Mesendoderm (in vitro differentiated cells): ENCODE data around the gene MROH7.

Experiments used
- DNase-seq: peaks from one replicate; pipeline ENCODE4 v3.0.0; 2013
- H2AK5ac ChIP-seq: 2 replicates; pipeline ENCODE4 v1.6.1; 2013; ENCODE audit warnings: low read length, inconsistent platforms
- H2BK120ac ChIP-seq: 2 replicates; pipeline ENCODE4 v1.6.1; 2013; ENCODE audit warnings: low read depth, mild to moderate bottlenecking, low read length, moderate library complexity, mixed read lengths
- H2BK15ac ChIP-seq: replicated peaks from 2 replicates; pipeline ENCODE4 v1.6.1; 2013; ENCODE audit warnings: low read depth, mild to moderate bottlenecking, moderate library complexity
- H2BK5ac ChIP-seq: 2 replicates; pipeline ENCODE4 v1.6.1; 2013; ENCODE audit warnings: low read length, inconsistent platforms
- H3K18ac ChIP-seq: 2 replicates; pipeline ENCODE4 v1.6.1; 2013; ENCODE audit warnings: mild to moderate bottlenecking, low read length, mixed read lengths
- H3K23ac ChIP-seq: one replicate; pipeline ENCODE4 v1.6.1; 2013; ENCODE audit warnings: low read length
- H3K27ac ChIP-seq: 2 replicates; pipeline ENCODE4 v1.5.1; 2013; ENCODE audit warnings: low read depth, mild to moderate bottlenecking, inconsistent platforms, low read length, moderate library complexity
- H3K27me3 ChIP-seq: 2 replicates; pipeline ENCODE4 v1.6.1; 2013; ENCODE audit warnings: low read length, control low read depth, mild to moderate bottlenecking, inconsistent platforms; ENCODE audit not compliant: insufficient read depth, poor library complexity
- H3K36me3 ChIP-seq: 2 replicates; pipeline ENCODE4 v1.6.1; 2013; ENCODE audit warnings: low read length, inconsistent platforms; ENCODE audit not compliant: control insufficient read depth, insufficient read depth
- H3K4ac ChIP-seq: one replicate; pipeline ENCODE4 v1.6.1; 2013; ENCODE audit warnings: low read depth, mild to moderate bottlenecking, low read length, moderate library complexity
- H3K4me1 ChIP-seq: 2 replicates; pipeline ENCODE4 v1.6.1; 2013; ENCODE audit warnings: low read depth, low read length, inconsistent platforms; ENCODE audit not compliant: control insufficient read depth
- H3K4me2 ChIP-seq: 2 replicates; pipeline ENCODE4 v1.6.1; 2013; ENCODE audit warnings: low read length
- H3K4me3 ChIP-seq: 2 replicates; pipeline ENCODE4 v1.5.1; 2013; ENCODE audit warnings: mild to moderate bottlenecking, low read length
- H3K56ac ChIP-seq: one replicate; pipeline ENCODE4 v1.6.1; 2013; ENCODE audit warnings: low read length
- H3K79me1 ChIP-seq: 2 replicates; pipeline ENCODE4 v1.6.1; 2013; ENCODE audit warnings: low read length, inconsistent platforms
- H3K79me2 ChIP-seq: 2 replicates; pipeline ENCODE4 v1.6.1; 2013; ENCODE audit warnings: mild to moderate bottlenecking, low read length; ENCODE audit not compliant: control insufficient read depth, insufficient read depth
- H3K9ac ChIP-seq: 2 replicates; pipeline ENCODE4 v1.6.1; 2013; ENCODE audit warnings: low read length, inconsistent platforms
- H4K5ac ChIP-seq: one replicate; pipeline ENCODE4 v1.6.1; 2013; ENCODE audit warnings: low read length
- H4K8ac ChIP-seq: one replicate; pipeline ENCODE4 v1.6.1; 2013; ENCODE audit warnings: low read depth, mild to moderate bottlenecking, control low read depth, low read length, moderate library complexity
- WGBS: extraction: QIAGEN DNeasy Blood & Tissue Kit; methylation state at CpG from one replicate; pipeline ENCODE4 v1.1.7; 2013; ENCODE audit warnings: low lambda C conversion rate, missing lambda C conversion rate; ENCODE audit not compliant: insufficient coverage; ENCODE audit errors: extremely low coverage; 5-methylcytosine and 5-hydroxymethylcytosine counted together

The MROH7 gene

DNA sequence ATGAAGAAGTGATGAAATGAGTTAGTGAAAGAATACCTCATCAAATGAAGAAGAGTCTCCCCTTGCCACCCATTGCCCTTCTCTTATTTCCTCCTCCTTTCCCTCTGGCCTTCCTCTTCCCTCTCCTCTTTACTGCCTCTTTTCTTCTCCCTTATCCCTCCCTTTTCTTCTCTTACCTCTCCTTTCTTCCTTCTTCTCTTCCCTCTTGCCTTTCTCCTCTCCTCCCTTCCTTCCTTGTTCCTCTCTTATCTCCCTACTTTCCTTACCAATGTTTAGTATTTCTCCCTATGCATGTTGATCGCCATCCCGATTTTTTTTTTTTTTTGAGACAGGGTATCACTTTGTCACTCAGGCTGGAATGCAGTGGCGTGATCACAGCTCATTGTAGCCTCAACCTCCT lies 8.8 kb downstream of the MROH7 start:
- no peak overlapping the region for H3K9ac ChIP-seq
- H3K79me1 ChIP-seq, result no peaks in the 10 kb centered on the region
- no peak overlapping the region for H3K27ac ChIP-seq
- no peaks in the 10 kb centered on the region for H3K27me3 ChIP-seq
- H2BK15ac ChIP-seq, result no peak overlapping the region
- no peak overlapping the region for H4K5ac ChIP-seq
- H3K79me2 ChIP-seq, result no peaks in the 10 kb centered on the region
- H3K56ac ChIP-seq, result no peak overlapping the region
- H2BK120ac ChIP-seq, result no peak overlapping the region
- H2AK5ac ChIP-seq, result no peak overlapping the region
- H3K4me1 ChIP-seq, result no peaks in the 10 kb centered on the region
- no peak overlapping the region for H4K8ac ChIP-seq
- no peak for DNase-seq
- H3K4me3 ChIP-seq, result no peak overlapping the region
- no CpG with 5 or more reads among the region's 3 CpGs for WGBS
- H3K4ac ChIP-seq, result no peak overlapping the region
- H3K23ac ChIP-seq, result no peak overlapping the region
- H2BK5ac ChIP-seq, result no peak overlapping the region
- no peaks in the 10 kb centered on the region for H3K36me3 ChIP-seq
- H3K4me2 ChIP-seq, result no peak overlapping the region
- no peak overlapping the region for H3K18ac ChIP-seq

DNA sequence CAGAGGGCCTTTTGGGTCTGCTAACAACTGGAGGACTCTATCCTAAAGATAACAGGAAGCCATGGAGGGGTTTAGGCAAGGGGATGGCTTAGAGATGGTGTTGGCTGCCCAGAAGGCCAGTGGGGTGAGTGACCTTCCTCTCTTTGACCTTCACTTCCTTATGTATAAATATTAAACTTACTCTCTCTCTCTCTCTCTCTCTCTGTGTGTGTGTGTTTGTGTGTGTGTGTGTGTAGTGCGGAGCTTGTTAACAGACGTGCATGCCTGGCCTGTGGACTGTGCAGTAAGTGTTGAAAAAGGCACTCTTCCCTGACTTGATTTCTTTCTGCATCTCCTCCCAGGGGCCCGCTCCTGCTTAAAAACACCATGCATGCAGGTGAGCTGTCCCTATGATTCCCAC lies 10.0 kb downstream of the MROH7 start:
- Histone ChIP-seq H3K27me3 (no peaks in the 10 kb centered on the region), H4K5ac (no peak overlapping the region), H2BK120ac (no peak overlapping the region), H3K23ac (no peak overlapping the region), H3K27ac (no peak overlapping the region), H3K18ac (no peak overlapping the region), H3K4me2 (no peak overlapping the region), H2AK5ac (no peak overlapping the region), H2BK5ac (no peak overlapping the region), H2BK15ac (no peak overlapping the region), H3K56ac (no peak overlapping the region), H3K4me3 (no peak overlapping the region), H4K8ac (no peak overlapping the region), H3K9ac (no peak overlapping the region), H3K4ac (no peak overlapping the region), H3K79me2 (no peaks in the 10 kb centered on the region), H3K79me1 (no peaks in the 10 kb centered on the region), H3K4me1 (no peaks in the 10 kb centered on the region), H3K36me3 (no peaks in the 10 kb centered on the region)
- DNase-seq, result no peak
- no CpG with 5 or more reads among the region's 3 CpGs for WGBS

DNA sequence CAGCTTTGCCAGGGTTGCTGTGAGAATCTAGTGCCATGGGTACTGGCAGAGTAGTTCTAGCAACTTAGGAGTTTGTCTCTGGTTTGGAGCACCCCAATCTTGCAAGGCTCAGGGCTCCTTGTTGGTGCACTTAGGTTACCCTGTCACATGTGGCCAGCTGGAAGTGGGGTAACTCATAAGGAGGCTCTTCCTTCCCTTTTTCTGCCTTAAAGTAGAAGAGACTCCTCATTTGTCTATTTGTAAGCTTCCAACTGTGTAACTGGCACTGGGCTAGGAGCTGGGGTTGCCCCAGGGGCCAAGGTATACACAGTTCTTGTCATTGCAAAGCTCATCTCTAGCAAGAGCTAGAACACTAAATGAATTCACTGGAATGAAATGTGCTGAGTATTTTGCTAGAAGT lies 10.6 kb downstream of the MROH7 start:
- no peaks in the 10 kb centered on the region for H3K36me3 ChIP-seq
- DNase-seq, result no peak
- no peak overlapping the region for H3K23ac ChIP-seq
- no peak overlapping the region for H3K4ac ChIP-seq
- no peaks in the 10 kb centered on the region for H3K79me2 ChIP-seq
- no peak overlapping the region for H4K5ac ChIP-seq
- H3K4me1 ChIP-seq, result no peaks in the 10 kb centered on the region
- no peak overlapping the region for H2BK120ac ChIP-seq
- H3K4me3 ChIP-seq, result no peak overlapping the region
- no peak overlapping the region for H2AK5ac ChIP-seq
- no peak overlapping the region for H3K4me2 ChIP-seq
- no peak overlapping the region for H3K56ac ChIP-seq
- H3K9ac ChIP-seq, result no peak overlapping the region
- no peak overlapping the region for H2BK5ac ChIP-seq
- H3K27ac ChIP-seq, result no peak overlapping the region
- no peaks in the 10 kb centered on the region for H3K27me3 ChIP-seq
- H4K8ac ChIP-seq, result no peak overlapping the region
- H3K79me1 ChIP-seq, result no peaks in the 10 kb centered on the region
- H3K18ac ChIP-seq, result no peak overlapping the region
- no peak overlapping the region for H2BK15ac ChIP-seq

DNA sequence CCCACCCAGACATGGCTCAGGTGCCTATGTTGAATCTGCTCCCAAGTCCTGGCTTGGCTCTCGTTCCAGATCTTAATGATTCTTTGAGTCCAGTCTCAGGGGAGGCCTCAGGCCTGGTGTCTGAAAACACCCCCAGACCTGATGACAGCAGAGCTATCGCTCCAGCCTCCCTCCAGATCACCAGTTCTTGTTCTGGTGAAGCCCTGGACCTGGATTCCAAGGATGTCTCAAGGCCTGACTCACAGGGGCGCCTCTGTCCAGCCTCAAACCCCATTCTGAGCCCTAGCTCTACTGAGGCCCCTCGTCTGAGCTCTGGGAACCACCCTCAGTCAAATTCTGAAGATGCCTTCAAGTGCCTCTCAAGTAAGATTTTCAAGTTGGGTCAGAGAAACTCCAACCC lies 11.4 kb downstream of the MROH7 start:
- Histone ChIP-seq H3K79me1 (no peaks in the 10 kb centered on the region), H3K4me3 (no peak overlapping the region), H2BK15ac (no peak overlapping the region), H3K9ac (no peak overlapping the region), H3K27me3 (no peaks in the 10 kb centered on the region), H2BK120ac (no peak overlapping the region), H2BK5ac (no peak overlapping the region), H2AK5ac (no peak overlapping the region), H3K23ac (no peak overlapping the region), H3K18ac (no peak overlapping the region), H4K8ac (no peak overlapping the region), H3K79me2 (no peaks in the 10 kb centered on the region), H3K27ac (no peak overlapping the region), H3K4me2 (no peak overlapping the region), H3K56ac (no peak overlapping the region), H3K4me1 (no peaks in the 10 kb centered on the region), H3K4ac (no peak overlapping the region), H3K36me3 (no peaks in the 10 kb centered on the region), H4K5ac (no peak overlapping the region)
- no CpG with 5 or more reads among the region's 4 CpGs for WGBS
- DNase-seq, result no peak

DNA sequence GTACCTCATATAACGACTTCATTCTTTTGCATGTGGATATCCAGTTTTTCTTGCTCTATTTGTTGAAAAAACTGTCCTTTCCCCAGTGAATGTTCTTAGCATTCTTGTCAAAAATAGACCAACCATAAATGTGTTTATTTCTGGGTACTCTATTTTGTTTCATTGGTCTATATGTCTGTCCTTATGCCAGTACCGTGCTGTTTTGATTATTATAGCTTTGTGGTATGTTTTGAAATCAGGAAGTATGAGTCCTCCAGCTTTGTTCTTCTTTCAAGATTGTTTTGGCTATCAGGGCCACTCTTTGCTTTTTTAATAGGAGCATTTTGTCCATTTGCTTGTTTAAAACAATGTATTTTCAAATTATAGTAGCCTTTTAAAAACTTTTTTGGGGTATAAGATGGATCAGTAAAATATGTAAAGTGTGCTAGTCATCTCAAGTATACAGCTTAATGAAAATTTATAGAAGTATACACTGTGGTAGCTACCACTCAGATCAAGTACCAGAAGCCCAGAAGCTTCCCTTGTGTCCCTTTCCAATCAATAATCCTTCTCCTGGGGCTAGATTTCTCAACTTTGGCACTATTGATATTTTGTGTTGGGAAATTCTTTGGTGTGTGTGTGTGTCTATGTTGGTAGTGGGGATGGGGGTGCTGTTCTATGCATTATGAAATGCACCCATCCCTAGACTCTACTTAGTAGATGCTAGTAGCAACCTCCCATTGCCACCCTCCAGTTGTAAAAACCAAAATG lies 16.8 kb downstream of the MROH7 start:
- no peak overlapping the region for H2AK5ac ChIP-seq
- H2BK15ac ChIP-seq, result no peak overlapping the region
- no peak for DNase-seq
- H4K5ac ChIP-seq, result no peak overlapping the region
- no peak overlapping the region for H2BK120ac ChIP-seq
- H4K8ac ChIP-seq, result no peak overlapping the region
- H3K4me3 ChIP-seq, result no peak overlapping the region
- H3K36me3 ChIP-seq, result no peaks in the 10 kb centered on the region
- H3K27me3 ChIP-seq, result no peaks in the 10 kb centered on the region
- no peak overlapping the region for H3K4me2 ChIP-seq
- no peak overlapping the region for H3K27ac ChIP-seq
- no peak overlapping the region for H3K4ac ChIP-seq
- H3K56ac ChIP-seq, result no peak overlapping the region
- no peak overlapping the region for H2BK5ac ChIP-seq
- no peaks in the 10 kb centered on the region for H3K79me1 ChIP-seq
- H3K9ac ChIP-seq, result no peak overlapping the region
- WGBS, result no CpG with 5 or more reads among the region's 2 CpGs
- H3K4me1 ChIP-seq, result no peaks in the 10 kb centered on the region
- H3K23ac ChIP-seq, result no peak overlapping the region
- H3K18ac ChIP-seq, result no peak overlapping the region
- H3K79me2 ChIP-seq, result no peaks in the 10 kb centered on the region

DNA sequence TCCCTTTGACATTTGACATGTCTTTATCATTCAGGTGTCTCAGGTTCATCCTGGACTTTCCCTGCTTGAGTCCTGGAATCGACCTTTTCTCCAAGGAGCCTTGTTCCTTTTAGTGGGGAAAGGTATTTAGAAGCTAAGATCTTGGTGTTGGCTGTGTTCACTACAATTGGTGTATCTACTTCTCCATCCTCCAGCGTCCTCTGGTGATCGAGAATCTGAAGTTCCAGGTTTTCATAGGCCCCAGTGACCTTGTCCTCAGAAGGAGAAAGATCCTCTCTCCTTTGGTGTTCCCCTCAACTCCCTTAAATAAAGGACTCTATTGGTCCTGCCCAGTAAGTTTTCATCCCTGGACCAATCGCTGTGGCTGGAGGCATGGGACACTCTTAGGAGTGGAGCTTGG lies 22.1 kb downstream of the MROH7 start:
- DNase-seq, result no peak
- H4K5ac ChIP-seq, result no peak overlapping the region

More for the DNA sequence above, 22.1 kb downstream of the MROH7 start:
- H3K4me1 ChIP-seq, result no peaks in the 10 kb centered on the region
- H3K79me1 ChIP-seq, result no peaks in the 10 kb centered on the region
- no peak overlapping the region for H3K4me2 ChIP-seq
- H2BK120ac ChIP-seq, result no peak overlapping the region
- H2AK5ac ChIP-seq, result no peak overlapping the region
- H3K27me3 ChIP-seq, result no peaks in the 10 kb centered on the region
- H2BK5ac ChIP-seq, result no peak overlapping the region
- H2BK15ac ChIP-seq, result no peak overlapping the region
- H3K9ac ChIP-seq, result no peak overlapping the region
- no peak overlapping the region for H3K4ac ChIP-seq
- no peaks in the 10 kb centered on the region for H3K79me2 ChIP-seq
- H3K56ac ChIP-seq, result no peak overlapping the region
- H3K36me3 ChIP-seq, result no peaks in the 10 kb centered on the region
- no peak overlapping the region for H3K27ac ChIP-seq
- no peak overlapping the region for H3K18ac ChIP-seq
- no CpG with 5 or more reads among the region's 4 CpGs for WGBS
- no peak overlapping the region for H3K4me3 ChIP-seq
- H3K23ac ChIP-seq, result no peak overlapping the region
- H4K8ac ChIP-seq, result no peak overlapping the region
